GM18867 (cell line): Measurements from ENCODE around the gene EPHB2.
A peak's percentile ranks its signal among the peaks of the same experiment; 100 is the strongest.
"Not testable (repeated sequence)": the region's sequence is repeated elsewhere in the genome, so short reads cannot be mapped to it uniquely, and the experiment has no call there.

Experiments used
- ATAC-seq: cut with Tn5 transposase; IDR thresholded peaks from one replicate; pipeline ENCODE4 v1.9.1; 2021; ENCODE audit warnings: mild to moderate bottlenecking, moderate library complexity; ENCODE audit not compliant: unreplicated experiment

EPHB2 gene

DNA sequence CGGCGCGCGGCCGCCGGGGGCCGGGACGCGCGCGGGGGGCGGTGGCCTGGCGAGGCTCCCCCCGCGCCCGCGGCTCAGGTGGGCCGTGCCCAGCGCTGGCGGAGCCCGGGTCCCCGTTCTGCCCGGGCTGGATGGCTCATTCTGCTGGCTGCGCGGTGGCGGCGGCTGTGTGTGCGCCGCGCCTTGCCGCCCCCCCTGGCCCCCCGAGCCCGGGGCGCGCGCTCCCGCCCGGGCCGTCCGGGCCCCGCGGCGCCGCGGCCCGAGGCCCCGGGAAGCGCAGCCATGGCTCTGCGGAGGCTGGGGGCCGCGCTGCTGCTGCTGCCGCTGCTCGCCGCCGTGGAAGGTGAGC, at the start of gene EPHB2:
Gene EPHB2 (plus strand): TSS at position 139 of the 349 bp plus-strand sequence. CDS start 144 bp downstream, at position 283.
- ATAC-seq: peak; percentile 43

DNA sequence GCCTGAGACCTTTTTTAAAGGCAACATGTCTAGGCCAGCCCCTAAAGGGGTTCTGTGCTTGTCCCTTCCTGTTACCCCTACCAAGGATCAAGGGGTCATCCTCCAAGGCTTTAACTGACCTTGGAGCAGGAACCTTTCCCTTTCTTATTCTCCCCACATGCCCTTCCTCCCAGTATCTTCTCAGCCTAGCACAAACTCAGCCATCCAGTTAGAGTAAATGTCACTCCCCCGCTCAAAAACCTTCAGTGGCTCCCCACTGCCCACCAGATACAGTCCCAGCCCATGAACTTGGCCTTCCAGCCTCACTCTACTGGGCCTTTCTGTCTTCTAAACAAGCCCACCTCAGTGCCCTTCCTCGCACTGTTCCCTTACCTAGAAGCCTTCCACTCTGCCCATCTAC, 48.8 kb upstream of the EPHB2 start:
- no peak for ATAC-seq

DNA sequence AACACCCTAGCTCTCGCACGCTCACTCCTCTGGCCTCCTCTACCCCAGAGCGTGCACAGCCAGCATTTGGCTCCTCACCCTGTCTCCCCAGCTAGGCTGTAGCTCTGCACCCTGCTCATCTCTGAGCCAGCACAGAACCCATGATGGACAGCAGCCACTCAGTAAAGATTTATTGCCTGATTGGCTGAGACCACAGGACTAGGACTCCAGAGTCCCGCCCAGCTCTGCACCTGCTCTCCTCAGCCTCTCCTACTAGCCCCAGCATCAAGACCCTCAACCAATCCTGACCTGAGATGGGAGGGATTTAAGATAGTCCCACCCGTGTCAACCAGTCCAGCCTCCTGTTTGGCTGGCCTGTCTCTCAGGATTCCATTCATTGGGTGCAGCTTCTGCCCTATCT, 48.3 kb upstream of the EPHB2 start:
- ATAC-seq: no peak

DNA sequence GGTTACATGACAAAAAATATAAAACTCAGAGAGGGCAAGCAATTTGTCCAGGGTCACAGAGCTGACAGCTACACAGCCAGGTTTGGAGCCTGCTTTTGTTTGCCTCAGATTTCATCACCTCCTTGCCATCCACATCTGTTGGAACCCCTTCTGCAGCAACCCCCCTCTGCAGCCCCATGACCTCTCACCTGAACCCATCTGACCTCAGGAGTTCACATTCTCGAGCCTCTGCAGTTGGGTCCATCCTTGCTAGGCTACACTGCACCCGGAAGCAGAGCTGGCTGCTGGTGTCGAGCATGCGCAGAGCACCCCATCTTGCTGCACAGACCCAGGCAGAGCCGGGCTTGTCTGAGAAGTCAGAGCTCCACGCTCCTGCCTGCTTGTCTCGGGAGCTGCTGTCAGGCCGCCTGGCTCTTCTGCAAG, 47.6 kb upstream of the EPHB2 start:
- no peak for ATAC-seq

DNA sequence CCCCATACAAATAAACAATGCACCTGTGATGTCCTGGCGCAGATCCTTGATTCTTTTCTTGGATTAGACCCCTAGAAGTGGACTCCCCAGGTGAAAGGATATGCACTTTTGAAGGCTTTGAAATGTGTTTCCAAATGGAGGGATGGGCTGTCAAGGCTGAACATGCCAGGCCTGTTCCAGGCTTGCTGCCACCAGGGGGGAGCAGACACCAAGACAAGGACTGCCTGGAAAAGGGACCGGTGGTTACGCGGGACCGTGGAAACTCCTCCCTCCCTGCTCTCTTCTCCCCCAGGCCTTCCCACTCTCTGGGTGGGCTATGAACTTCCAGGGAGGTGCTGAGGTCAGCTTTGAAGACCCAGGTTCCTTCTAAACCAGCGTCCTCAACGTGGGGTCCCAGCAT, 44.9 kb upstream of the EPHB2 start:
- no peak for ATAC-seq

DNA sequence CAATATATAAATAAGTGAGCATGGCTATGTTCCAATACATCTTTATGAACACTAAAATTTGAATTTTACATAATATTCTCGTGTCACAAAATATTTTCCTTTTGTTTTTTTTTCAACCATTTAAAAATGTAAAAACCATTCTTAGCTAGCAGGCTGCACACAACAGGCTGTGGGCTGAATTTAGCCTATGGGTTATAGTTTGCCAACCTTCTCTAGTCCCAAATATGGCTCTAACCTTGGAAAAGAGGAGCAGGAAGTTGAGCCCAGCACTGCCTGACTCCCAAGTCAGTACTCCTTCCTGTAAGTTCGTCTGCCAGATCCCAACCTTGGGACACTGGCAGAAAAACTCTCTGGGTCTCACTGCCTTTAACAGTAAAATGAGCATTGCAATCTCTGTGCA, 44.2 kb upstream of the EPHB2 start:
- ATAC-seq: no peak

DNA sequence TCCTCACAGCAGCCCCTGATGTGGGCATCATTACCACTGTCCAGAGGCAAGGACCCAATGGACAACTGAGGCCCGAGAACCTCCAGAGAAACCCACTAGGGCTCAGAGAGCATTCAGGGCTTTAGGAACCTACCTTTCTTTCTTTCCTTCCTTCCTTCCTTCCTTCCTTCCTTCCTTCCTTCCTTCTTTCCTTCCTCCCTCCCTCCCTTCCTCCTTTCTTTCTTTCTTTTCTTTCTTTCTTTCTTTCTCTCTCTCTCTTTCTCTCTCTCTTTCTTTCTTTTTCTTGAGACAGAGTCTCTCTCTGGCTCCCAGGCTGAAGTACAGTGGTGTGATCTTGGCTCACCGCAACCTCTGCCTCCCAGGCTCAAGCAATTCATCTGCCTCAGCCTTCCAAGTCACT, 41.8 kb upstream of the EPHB2 start:
- not testable (repeated sequence) for ATAC-seq

DNA sequence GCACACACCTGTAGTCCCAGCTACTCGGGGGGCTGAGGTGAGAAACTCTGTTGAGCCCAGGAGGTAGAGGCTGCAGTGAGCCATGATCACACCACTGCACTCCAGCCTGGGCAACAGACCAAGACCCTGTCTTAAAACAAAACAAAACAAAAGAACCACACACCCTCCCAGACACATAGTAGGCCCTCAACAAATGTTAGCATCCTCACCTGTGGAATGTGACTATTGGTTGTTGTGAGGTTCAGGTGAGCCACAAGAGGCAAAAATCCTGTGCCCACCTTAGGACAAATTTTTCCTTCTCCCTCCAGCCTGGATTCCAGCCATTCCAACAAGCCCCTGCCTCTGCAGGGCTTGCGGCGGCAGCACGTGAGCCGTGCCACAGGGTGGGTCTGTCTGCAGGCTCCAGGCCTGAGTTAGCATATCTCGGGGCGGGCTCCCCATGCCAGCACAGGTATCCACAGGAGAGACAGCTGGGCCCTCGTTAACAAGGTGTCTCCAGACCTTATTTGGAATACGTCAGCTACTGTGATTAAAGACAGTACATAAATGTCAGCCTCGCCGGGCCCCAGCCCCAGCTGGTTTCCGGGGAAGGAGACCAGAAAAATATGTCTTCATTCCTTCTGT, 40.2 kb upstream of the EPHB2 start:
- no peak for ATAC-seq

DNA sequence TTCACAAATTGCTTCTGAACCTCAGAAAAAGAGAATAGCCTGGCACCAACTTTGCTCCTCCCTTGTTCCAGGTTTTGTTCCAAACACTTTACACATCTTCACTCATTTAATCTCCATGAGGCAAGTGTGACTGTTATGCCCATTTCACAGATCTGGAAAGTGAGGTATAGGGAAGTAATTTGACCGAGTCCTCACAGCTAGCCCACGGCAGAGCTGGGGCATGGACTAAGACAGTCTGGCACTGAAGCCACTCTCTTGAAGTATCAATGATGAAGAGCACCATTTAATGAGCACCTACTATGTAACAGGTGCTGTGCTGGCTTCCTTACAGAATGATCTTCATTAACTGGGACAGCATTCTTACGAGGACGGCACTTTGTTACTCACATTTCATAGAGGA, 38.6 kb upstream of the EPHB2 start:
- no peak for ATAC-seq

DNA sequence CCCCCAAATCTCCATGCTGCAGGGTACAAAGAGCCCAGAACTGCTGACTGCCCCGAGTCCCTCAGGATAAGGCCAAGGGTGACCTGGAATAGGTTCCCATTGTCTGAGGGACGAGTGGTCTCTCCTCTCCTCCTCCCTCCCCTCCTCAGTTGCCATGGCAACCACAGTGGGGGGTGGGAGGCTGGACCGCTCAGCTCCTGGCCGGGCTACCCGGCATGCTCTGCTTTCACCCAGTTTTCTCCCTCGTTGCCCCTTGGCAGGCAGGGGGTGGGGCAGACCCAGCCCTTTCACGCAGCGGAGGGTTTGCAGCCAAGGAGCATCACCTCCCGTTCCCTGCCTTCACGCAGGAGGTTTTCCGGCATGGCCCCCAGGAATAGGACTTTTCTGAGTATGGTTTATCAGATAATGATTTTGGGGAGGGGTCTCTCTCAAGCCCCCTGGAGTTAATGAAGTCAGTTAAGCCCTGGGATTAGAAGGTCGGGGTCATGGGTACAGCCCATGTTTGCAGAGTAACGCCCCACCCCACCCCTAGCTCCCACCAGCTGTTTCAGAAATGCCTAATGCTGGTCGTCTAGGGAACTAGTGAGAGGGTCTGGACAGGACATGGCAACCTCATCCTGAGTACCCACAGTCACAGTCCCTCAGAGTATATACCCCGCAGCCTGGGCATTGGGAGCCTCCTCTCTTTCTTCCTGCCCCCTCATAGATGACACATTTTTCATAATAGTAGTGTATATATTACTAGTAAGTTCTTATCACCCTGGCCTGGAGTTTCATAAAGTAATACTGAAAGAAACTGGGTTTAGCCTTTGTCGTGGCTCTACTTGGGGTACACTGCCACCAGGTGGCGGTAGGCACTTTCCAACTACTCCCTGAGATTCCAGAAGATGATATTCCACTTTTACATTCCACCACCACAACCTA, 36.9 kb upstream of the EPHB2 start:
- ATAC-seq: no peak

DNA sequence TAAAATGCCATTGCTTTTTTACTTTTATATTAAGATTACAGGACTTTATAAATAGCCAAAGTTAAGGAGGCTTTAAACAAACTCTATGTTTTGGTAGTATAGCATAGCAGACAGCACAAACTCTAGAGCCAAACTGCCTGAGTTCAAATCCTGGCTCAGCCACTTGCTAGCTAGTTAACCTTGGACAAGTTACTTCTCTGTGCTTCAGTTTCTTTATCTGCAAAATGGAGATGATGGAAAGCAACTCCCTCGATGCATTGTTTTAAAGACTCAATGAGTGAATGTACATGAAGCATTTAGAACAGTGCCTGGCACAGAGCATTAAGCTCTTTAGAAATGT, 36.3 kb upstream of the EPHB2 start:
- no peak for ATAC-seq

DNA sequence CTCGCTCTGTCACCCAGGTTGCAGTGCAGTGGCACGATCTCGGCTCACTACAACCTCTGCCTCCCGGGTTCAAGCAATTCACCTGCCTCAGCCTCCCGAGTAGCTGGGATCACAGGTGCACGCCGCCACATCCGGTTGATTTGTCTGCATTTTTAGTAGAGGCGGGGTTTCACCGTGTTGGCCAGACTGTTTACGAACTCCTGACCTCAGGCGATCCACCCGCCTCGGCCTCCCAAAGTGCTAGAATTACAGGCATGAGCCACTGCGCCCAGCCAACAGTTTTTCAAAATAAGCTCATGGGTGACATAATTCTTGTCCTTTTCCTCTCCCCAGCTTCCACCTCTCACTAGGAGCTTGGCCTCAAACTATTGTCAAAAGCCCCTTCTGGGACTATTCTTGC, 34.5 kb upstream of the EPHB2 start:
- ATAC-seq: not testable (repeated sequence)

DNA sequence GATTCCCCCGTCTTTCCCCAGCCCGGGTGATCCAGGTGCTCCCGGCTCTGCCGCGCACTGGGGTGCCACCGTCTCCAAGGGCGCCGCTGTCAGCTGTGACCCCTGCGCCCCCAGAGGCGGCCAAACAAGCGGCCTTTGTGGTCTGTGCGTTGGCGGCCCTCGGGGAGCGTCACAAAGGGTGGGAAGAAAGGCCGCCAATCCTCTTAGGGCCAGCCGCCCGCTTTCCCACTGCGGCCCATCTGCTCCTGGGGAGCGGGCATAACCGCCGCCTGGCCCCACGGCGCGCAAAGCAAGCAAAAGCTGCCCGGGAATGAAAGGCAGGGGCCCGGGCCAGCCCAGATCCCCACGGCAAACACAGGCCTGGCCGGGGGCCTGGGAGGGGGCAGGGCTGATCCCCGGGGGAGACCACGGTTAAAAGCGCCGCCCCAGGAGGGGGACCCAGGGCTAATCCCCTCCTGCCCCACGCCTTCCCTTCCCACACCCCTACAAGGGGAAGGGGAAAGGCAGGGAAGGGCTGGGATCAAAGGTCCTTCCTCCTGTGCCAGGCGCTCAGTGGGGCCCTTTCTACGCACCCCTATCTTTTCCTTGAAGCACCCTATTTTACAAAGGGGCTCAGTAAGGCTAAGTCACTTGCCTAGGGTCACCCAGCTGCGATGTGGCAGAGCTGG, 33.6 kb upstream of the EPHB2 start:
- ATAC-seq: no peak

DNA sequence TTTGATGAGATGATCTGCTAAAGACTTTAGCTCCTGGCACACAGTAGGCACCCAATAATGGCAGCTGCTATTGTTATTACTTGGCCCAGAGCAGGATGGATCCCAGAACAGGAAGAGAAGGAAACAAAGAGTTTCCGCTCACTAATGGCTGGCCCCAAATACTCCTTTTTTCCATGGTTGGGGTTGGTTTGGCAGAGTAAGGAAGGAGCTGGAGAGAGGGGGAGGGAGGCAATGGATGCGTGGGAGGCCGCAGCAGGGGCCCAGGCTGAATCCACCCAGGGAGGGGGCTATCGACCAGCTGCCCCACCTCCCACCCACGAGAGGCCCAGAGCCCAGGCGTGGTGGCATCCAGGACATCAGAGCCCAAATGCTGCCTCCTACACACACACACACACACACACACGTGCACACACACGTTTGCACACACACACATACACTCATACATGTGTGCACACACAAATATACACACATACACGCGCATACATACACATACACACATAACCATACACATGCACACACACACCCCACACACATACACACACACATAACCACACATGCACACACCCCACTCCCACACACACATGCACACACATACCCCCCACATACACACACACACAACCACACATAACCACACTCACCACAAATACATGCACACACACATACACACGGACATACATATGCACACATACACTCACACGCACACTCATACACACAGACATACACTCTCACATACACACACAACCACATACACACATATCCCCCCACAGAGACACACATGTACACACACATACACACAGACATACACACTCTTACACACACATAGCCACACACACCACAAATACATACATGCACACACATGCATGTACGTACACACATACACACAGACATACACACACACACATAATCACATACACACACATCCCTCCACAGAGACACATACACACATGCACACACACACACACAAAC, 32.4 kb upstream of the EPHB2 start:
- no peak for ATAC-seq

DNA sequence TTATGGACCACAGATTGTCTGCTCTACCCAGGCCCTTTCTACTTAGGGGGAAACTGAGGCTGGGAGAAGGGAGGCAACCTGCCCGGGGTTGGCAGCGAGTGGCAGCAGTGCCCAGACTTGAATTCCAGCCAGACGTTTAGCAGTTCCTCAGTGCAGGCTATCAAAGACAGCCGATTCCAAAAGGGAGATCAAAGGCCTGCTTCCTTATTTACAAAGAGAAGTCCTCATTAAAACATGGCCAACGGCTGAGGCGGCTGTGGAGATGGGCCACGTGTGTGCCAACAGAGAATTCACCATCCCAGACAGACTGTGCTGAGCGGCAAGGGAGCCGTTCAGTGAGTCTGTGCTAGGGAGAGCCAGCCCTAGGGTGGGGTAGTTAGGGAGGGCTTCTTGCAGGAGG, 29.9 kb upstream of the EPHB2 start:
- ATAC-seq: no peak

DNA sequence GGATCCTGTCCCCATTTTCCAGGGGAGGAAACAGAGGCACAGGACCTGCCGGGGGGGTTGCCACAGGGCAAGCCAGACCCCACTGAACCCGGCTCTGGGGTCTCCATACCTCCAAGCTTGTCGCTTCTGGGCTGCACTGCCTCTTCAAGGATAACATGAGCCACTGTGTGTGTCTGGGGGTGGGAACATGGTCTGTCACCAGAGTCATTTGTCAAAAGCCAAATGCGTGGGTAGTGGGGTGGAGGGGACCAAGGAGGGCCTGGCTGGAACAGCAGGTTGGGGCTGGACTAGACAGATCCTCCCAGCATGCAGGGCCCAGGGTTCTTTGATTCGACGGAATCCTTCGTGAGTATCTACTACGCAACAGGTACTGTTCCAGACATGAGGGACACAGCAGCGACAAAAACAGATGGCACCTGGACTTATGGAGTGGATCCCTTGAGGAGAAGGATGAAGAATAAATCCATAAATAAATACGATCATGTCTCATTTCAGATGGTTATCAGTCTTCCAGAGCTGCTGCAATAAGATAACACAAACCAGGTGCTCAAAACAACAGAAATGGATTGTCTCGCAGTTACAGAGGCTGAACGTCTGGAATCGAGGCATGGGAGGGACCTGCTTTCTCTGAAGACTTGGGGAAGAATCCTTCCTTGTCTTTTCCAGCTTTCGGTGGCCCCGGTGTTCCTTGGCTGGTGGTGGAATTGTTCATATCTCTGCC, 28.9 kb upstream of the EPHB2 start:
- ATAC-seq: no peak

DNA sequence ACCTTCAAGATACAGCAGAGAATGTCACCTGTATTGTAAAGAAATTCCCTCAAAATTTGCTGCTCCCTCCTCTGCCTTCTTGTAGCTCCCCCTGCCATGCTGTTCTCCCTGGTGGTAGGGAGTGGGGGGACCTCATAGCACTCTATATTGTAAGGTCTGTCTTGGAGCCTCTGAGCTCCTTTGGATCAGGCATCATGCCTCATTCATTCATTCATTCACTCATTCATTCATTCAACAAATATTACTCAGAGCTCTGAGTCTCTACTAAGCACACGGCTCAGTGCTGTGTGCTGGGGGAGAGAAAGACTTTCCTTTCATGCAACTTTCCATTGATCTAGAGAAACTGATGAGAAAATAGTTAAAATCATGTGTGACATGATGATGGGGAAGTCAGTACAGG, 27.1 kb upstream of the EPHB2 start:
- no peak for ATAC-seq

DNA sequence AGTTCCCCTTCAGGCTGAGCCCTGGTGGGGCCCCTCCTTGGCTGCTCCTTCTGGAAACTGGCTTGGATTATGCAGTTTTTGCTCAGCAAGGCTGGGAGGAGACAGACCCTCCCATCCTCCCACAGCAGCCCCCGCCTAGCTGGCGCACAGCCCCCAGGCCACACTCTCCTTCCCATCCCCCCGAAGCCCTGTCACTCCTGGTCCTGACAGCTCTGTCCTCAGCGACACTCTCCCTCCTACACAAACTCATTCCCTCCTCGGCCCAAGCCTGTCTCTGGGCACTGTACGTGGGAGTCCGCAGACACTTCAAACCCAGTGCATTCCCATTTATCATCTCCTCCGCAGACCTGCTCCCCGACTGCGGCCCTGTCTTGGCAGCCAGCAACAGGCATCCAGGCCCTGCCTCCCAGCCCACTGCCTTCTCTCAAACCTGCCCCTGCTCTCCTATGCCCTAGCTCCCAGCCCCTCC, 25.0 kb upstream of the EPHB2 start:
- no peak for ATAC-seq

DNA sequence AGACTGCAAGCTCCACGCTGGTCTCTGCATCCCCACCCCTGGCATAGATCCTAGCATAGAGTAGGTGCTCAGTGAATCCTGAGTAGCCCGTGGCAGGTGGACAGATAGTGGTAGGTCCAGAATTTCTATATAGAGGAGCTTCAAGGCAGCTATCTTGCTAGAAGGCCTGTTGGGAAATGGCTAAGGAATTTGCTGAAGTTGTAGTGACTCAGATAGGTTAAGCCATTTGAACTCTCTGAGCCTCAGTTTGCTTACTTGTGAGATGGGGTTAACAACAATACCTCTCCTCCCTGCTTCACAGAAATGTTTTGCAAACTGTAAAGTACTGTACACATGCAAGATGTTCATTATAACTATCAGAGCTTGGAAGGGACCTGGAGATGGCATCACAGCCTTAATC, 23.4 kb upstream of the EPHB2 start:
- no peak for ATAC-seq

DNA sequence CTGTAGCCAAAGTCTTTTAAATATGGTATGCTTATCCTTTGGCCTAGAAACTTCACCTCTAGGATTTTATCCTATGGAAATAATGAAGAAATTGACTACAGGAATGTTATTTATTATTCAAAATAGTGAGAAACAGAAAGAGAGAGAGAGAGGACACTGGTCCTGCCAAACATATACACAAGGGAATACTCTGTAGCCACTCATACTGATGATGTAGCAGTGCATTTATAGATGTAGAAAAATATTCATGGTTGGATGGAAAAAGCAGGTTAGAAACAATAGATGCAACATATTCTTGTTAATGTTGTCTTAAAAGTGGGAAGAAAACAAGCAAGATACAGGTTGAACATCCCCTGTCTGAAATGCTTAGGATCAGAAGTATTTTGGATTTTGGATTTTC, 22.2 kb upstream of the EPHB2 start:
- ATAC-seq: no peak
